ENCODE data around the gene IFNGR1.
"Not testable (repeated sequence)": the region's sequence is repeated elsewhere in the genome, so short reads cannot be mapped to it uniquely, and the experiment has no call there.

The IFNGR1 gene

GRCh38 chr6:137218917-137219663, at the start of gene IFNGR1:
Gene IFNGR1 (minus strand): TSS chr6:137219385. CDS start chr6:137219327, 58 bp downstream.
- DNase-seq (ENCODE audit: low read depth in 2 of 2), result peak; percentile 88 to 92

- no peak for DNase-seq (ENCODE audit: low read depth in 2 of 2)
Measured at GRCh38 chr6:137268911-137269310, 49.7 kb upstream of the IFNGR1 start.

- DNase-seq (ENCODE audit: low read depth in 2 of 2), result no peak
Measured at GRCh38 chr6:137266309-137266586, 47.1 kb upstream of the IFNGR1 start.

- no peak for DNase-seq (ENCODE audit: low read depth in 2 of 2)
Measured at GRCh38 chr6:137265561-137266308, 46.5 kb upstream of the IFNGR1 start.

GRCh38 chr6:137264311-137265075, 45.3 kb upstream of the IFNGR1 start:
- no peak for DNase-seq (ENCODE audit: low read depth in 2 of 2)

- no peak for DNase-seq (ENCODE audit: low read depth in 2 of 2)
Measured at GRCh38 chr6:137261761-137262160, 42.6 kb upstream of the IFNGR1 start.

GRCh38 chr6:137261361-137261760, 42.2 kb upstream of the IFNGR1 start:
- no peak for DNase-seq (ENCODE audit: low read depth in 2 of 2)

- no peak for DNase-seq (ENCODE audit: low read depth in 2 of 2)
Measured at GRCh38 chr6:137260217-137260616, 41.0 kb upstream of the IFNGR1 start.

GRCh38 chr6:137259349-137259748, 40.2 kb upstream of the IFNGR1 start:
- DNase-seq (ENCODE audit: low read depth in 2 of 2), result no peak

- DNase-seq (ENCODE audit: low read depth in 2 of 2), result no peak
Measured at GRCh38 chr6:137258170-137258569, 39.0 kb upstream of the IFNGR1 start.

GRCh38 chr6:137256350-137257103, 37.3 kb upstream of the IFNGR1 start:
- no peak for DNase-seq (ENCODE audit: low read depth in 2 of 2)

GRCh38 chr6:137254966-137255365, 35.8 kb upstream of the IFNGR1 start:
- DNase-seq (ENCODE audit: low read depth in 2 of 2), result no peak

- DNase-seq (ENCODE audit: low read depth in 2 of 2), result not testable (repeated sequence)
Measured at GRCh38 chr6:137254430-137254829, 35.2 kb upstream of the IFNGR1 start.

GRCh38 chr6:137248702-137249101, 29.5 kb upstream of the IFNGR1 start:
- DNase-seq (ENCODE audit: low read depth in 2 of 2), result no peak

GRCh38 chr6:137247724-137248123, 28.5 kb upstream of the IFNGR1 start:
- DNase-seq (ENCODE audit: low read depth in 2 of 2), result no peak

GRCh38 chr6:137246791-137247202, 27.6 kb upstream of the IFNGR1 start:
- no peak for DNase-seq (ENCODE audit: low read depth in 2 of 2)

GRCh38 chr6:137246164-137246563, 27.0 kb upstream of the IFNGR1 start:
- no peak for DNase-seq (ENCODE audit: low read depth in 2 of 2)

- no peak for DNase-seq (ENCODE audit: low read depth in 2 of 2)
Measured at GRCh38 chr6:137241481-137242038, 22.4 kb upstream of the IFNGR1 start.

GRCh38 chr6:137240168-137240567, 21.0 kb upstream of the IFNGR1 start:
- no peak for DNase-seq (ENCODE audit: low read depth in 2 of 2)

- DNase-seq (ENCODE audit: low read depth in 2 of 2), result no peak
Measured at GRCh38 chr6:137237413-137238170, 18.4 kb upstream of the IFNGR1 start.

All from stimulated activated CD8-positive, alpha-beta memory T cell treated with anti-CD3 and anti-CD28 coated beads, Interleukin-2, amount 100 ng/mL, for 1 hour (primary cell).